Measurements from ENCODE around the gene INPP4B.

GRCh38 chr4:142706381-142706780 lies 139.7 kb downstream of the INPP4B start:
- TF ChIP-seq CTCF (IDR thresholded peaks at IDR 0.05) (no peak), POLR2A (IDR thresholded peaks at IDR 0.05) (no peak)

All from uterus (tissue), 2 donors.